ENCODE data around the gene CAPZA2. TPM values are rescaled to one million over a fixed set of nuclear protein-coding genes. Genes with fewer than 3 reads are reported as not detected.

CAPZA2 gene
- total RNA-seq, 1 donor from 2014 or later, result 142 TPM

DNA sequence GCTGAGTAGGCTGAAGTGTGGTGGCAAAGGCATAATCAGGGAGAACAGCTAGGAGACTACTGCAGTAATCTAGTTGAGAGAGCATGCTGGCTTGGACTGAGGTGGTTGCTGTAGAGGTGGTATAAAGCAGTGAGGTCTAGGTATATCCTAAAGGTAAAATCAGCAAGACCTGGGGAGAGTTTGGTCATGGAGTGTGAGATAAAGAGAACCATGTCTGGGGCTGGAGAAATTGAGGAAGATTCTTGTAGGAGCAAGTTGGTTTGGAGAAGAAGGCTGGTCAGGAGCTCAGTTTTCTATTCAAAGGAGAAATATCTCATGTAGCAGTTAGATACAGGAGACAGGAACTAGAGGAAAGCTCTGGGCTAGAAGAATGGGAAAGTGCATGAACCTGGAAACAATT, 58.0 kb downstream of the CAPZA2 start:
- no peak for DNase-seq
- Mint-ChIP-seq H3K9me3 (ENCODE audit: unreplicated experiment) (no peaks in the 10 kb centered on the region), H3K27me3 (ENCODE audit: unreplicated experiment) (no peaks in the 10 kb centered on the region), H3K27ac (ENCODE audit: unreplicated experiment) (no peak overlapping the region), H3K4me3 (ENCODE audit: unreplicated experiment) (no peak overlapping the region), H3K36me3 (ENCODE audit: unreplicated experiment) (peaks cover 4% of the 10 kb centered on the region), H3K4me1 (ENCODE audit: low read depth, unreplicated experiment) (no peaks in the 10 kb centered on the region)
- TF ChIP-seq CTCF (IDR thresholded peaks at IDR 0.05; ENCODE audit: partially characterized antibody, unreplicated experiment), result no peak

DNA sequence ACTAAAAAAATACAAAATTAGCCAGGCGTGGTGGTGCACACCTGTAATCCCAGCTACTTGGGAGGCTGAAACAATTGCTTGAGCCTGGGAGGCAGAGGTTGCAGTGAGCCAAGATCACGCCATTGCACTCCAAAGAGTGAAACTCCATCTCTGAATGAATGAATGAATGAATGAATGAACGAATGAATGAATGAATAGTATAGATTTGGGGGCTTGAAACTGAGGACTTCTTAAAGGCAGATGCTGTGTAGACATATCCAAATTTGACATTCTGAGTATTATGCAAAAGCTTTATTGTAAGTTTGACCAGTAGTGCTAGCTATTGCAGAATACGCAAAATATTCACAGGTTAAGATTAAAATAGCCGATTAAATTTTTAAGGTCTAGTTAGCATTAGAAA, 60.2 kb downstream of the CAPZA2 start:
- no peak for TF ChIP-seq CTCF (IDR thresholded peaks at IDR 0.05; ENCODE audit: partially characterized antibody, unreplicated experiment)
- H3K36me3 Mint-ChIP-seq (ENCODE audit: unreplicated experiment), result peaks cover 4% of the 10 kb centered on the region

GRCh38 chr7:116924741-116925140, 62.4 kb downstream of the CAPZA2 start:
- Mint-ChIP-seq H3K9me3 (ENCODE audit: unreplicated experiment) (no peaks in the 10 kb centered on the region), H3K27ac (ENCODE audit: unreplicated experiment) (no peak overlapping the region), H3K27me3 (ENCODE audit: unreplicated experiment) (no peaks in the 10 kb centered on the region), H3K36me3 (ENCODE audit: unreplicated experiment) (no peaks in the 10 kb centered on the region), H3K4me1 (ENCODE audit: low read depth, unreplicated experiment) (no peaks in the 10 kb centered on the region), H3K4me3 (ENCODE audit: unreplicated experiment) (no peak overlapping the region)
- TF ChIP-seq CTCF (IDR thresholded peaks at IDR 0.05; ENCODE audit: partially characterized antibody, unreplicated experiment), result no peak
- no peak for DNase-seq

More for the DNA sequence above, 60.2 kb downstream of the CAPZA2 start:
- Mint-ChIP-seq H3K9me3 (ENCODE audit: unreplicated experiment) (no peaks in the 10 kb centered on the region), H3K27me3 (ENCODE audit: unreplicated experiment) (no peaks in the 10 kb centered on the region), H3K27ac (ENCODE audit: unreplicated experiment) (no peak overlapping the region), H3K4me1 (ENCODE audit: low read depth, unreplicated experiment) (no peaks in the 10 kb centered on the region), H3K4me3 (ENCODE audit: unreplicated experiment) (no peak overlapping the region)
- no peak for DNase-seq

GRCh38 chr7:116929021-116929420, 66.6 kb downstream of the CAPZA2 start:
- Mint-ChIP-seq H3K9me3 (ENCODE audit: unreplicated experiment) (no peaks in the 10 kb centered on the region), H3K36me3 (ENCODE audit: unreplicated experiment) (no peaks in the 10 kb centered on the region), H3K27me3 (ENCODE audit: unreplicated experiment) (no peaks in the 10 kb centered on the region), H3K4me3 (ENCODE audit: unreplicated experiment) (no peak overlapping the region), H3K27ac (ENCODE audit: unreplicated experiment) (no peak overlapping the region), H3K4me1 (ENCODE audit: low read depth, unreplicated experiment) (peaks cover 2% of the 10 kb centered on the region)
- no peak for TF ChIP-seq CTCF (IDR thresholded peaks at IDR 0.05; ENCODE audit: partially characterized antibody, unreplicated experiment)
- DNase-seq, result no peak

- TF ChIP-seq CTCF (IDR thresholded peaks at IDR 0.05; ENCODE audit: partially characterized antibody, unreplicated experiment), result peak; percentile 98
- Mint-ChIP-seq H3K36me3 (ENCODE audit: unreplicated experiment) (no peaks in the 10 kb centered on the region), H3K27me3 (ENCODE audit: unreplicated experiment) (no peaks in the 10 kb centered on the region)
These were observed 67.8 kb downstream of the CAPZA2 start for GRCh38 chr7:116929914-116930913.

More at GRCh38 chr7:116929914-116930913, 67.8 kb downstream of the CAPZA2 start:
- no peak overlapping the region for H3K27ac Mint-ChIP-seq (ENCODE audit: unreplicated experiment)
- DNase-seq, result peak; percentile 87
- no peaks in the 10 kb centered on the region for H3K9me3 Mint-ChIP-seq (ENCODE audit: unreplicated experiment)
- no peak overlapping the region for H3K4me3 Mint-ChIP-seq (ENCODE audit: unreplicated experiment)
- peaks cover 2% of the 10 kb centered on the region for H3K4me1 Mint-ChIP-seq (ENCODE audit: low read depth, unreplicated experiment)
